ENCODE data around the gene SINHCAF.

Gene SINHCAF

GRCh38 chr12:31355747-31356107 lies 29.8 kb upstream of the SINHCAF start:
- TF ChIP-seq ZNF565 (CRISPR knock-in tag; conservative IDR thresholded peaks at IDR 0.05; ENCODE audit: low read depth) = no peak
- TF ChIP-seq PATZ1 (CRISPR knock-in tag; IDR thresholded peaks at IDR 0.05; ENCODE audit: borderline replicate concordance) = no peak
- TF ChIP-seq ZNF70 (CRISPR knock-in tag; IDR thresholded peaks at IDR 0.05) = no peak
- TF ChIP-seq TOX (CRISPR knock-in tag; IDR thresholded peaks at IDR 0.05; ENCODE audit: borderline replicate concordance) = no peak
- no peak for TF ChIP-seq ARNTL (CRISPR knock-in tag; IDR thresholded peaks at IDR 0.05; ENCODE audit: borderline replicate concordance, low read depth)
- no peak for TF ChIP-seq ZNF8 (CRISPR knock-in tag; IDR thresholded peaks at IDR 0.05)
- no peak for TF ChIP-seq ESRRG (CRISPR knock-in tag; IDR thresholded peaks at IDR 0.05)
- TF ChIP-seq ZC3H10 (CRISPR knock-in tag; IDR thresholded peaks at IDR 0.05) = no peak
- TF ChIP-seq ZFP3 (CRISPR knock-in tag; IDR thresholded peaks at IDR 0.05) = no peak
- no peak for TF ChIP-seq TCF4 (CRISPR knock-in tag; IDR thresholded peaks at IDR 0.05; ENCODE audit: borderline replicate concordance)
- no peak for ATAC-seq

GRCh38 chr12:31353750-31354708 lies 28.1 kb upstream of the SINHCAF start:
- no peak for ATAC-seq
- TF ChIP-seq ESRRG (CRISPR knock-in tag; IDR thresholded peaks at IDR 0.05) (no peak), ZNF8 (CRISPR knock-in tag; IDR thresholded peaks at IDR 0.05) (no peak), ISL1 (CRISPR knock-in tag; IDR thresholded peaks at IDR 0.05) (no peak), ZC3H10 (CRISPR knock-in tag; IDR thresholded peaks at IDR 0.05) (no peak), RARB (CRISPR knock-in tag; IDR thresholded peaks at IDR 0.05) (no peak), ZFP30 (CRISPR knock-in tag; IDR thresholded peaks at IDR 0.05) (no peak), POU6F1 (CRISPR knock-in tag; IDR thresholded peaks at IDR 0.05; ENCODE audit: borderline replicate concordance, low read depth) (no peak), OSR1 (CRISPR knock-in tag; IDR thresholded peaks at IDR 0.05) (no peak), SNAI2 (CRISPR knock-in tag; IDR thresholded peaks at IDR 0.05) (no peak), CSRNP3 (CRISPR knock-in tag; IDR thresholded peaks at IDR 0.05) (no peak), BACH2 (CRISPR knock-in tag; IDR thresholded peaks at IDR 0.05; ENCODE audit: borderline replicate concordance) (no peak), GLIS3 (CRISPR knock-in tag; IDR thresholded peaks at IDR 0.05) (no peak), TCF4 (CRISPR knock-in tag; IDR thresholded peaks at IDR 0.05; ENCODE audit: borderline replicate concordance) (no peak)

- no peak for ATAC-seq
- TF ChIP-seq PATZ1 (CRISPR knock-in tag; IDR thresholded peaks at IDR 0.05; ENCODE audit: borderline replicate concordance) (no peak), TSHZ2 (CRISPR knock-in tag; IDR thresholded peaks at IDR 0.05) (no peak), ESRRG (CRISPR knock-in tag; IDR thresholded peaks at IDR 0.05) (no peak), PPARA (CRISPR knock-in tag; IDR thresholded peaks at IDR 0.05; ENCODE audit: borderline replicate concordance) (no peak), SNAI2 (CRISPR knock-in tag; IDR thresholded peaks at IDR 0.05) (no peak), OSR1 (CRISPR knock-in tag; IDR thresholded peaks at IDR 0.05) (no peak), CSRNP3 (CRISPR knock-in tag; IDR thresholded peaks at IDR 0.05) (no peak), ZNF565 (CRISPR knock-in tag; conservative IDR thresholded peaks at IDR 0.05; ENCODE audit: low read depth) (no peak), RARB (CRISPR knock-in tag; IDR thresholded peaks at IDR 0.05) (no peak), ZFP30 (CRISPR knock-in tag; IDR thresholded peaks at IDR 0.05) (no peak)
Measured at GRCh38 chr12:31346267-31346666, 20.3 kb upstream of the SINHCAF start.

All from SK-N-SH treated with all-trans-retinoic acid at 6 μM for 48 hours (cell line).